Keratinocyte (primary cell): Measurements from ENCODE around the gene CNNM3. TPM values are rescaled to one million over a fixed set of nuclear protein-coding genes. Genes with fewer than 3 reads are reported as not detected.

Experiments
- DNase-seq: peaks from one replicate; pipeline ENCODE4 v3.0.0-alpha.2; 2011; ENCODE audit warnings: low read depth, missing footprints, low spot score
- FAIRE-seq: peaks from 2 replicates; lab custom pipeline; 2011; peaks lifted over from hg19 to GRCh38; lab: Jason Lieb, UNC
- H2AFZ ChIP-seq: 2 replicates; pipeline ENCODE4 v1.6.0; 2012; ENCODE audit warnings: low read length, control low read depth, inconsistent platforms; ENCODE audit not compliant: control insufficient read depth
- H3K27ac ChIP-seq: 2 replicates; pipeline ENCODE4 v1.5.1; 2011; ENCODE audit warnings: low read length; ENCODE audit not compliant: control insufficient read depth, insufficient read depth
- H3K27me3 ChIP-seq: 3 replicates; pipeline ENCODE4 v1.6.0; 2011; ENCODE audit warnings: low read length; ENCODE audit not compliant: control insufficient read depth, insufficient read depth; ENCODE audit errors: extremely low read depth
- H3K36me3 ChIP-seq, 2 experiments: 2 replicates in 1 of 2; 3 replicates in 1 of 2; pipeline ENCODE4 v1.5.1; 2011; ENCODE audit warnings: low read length in 2 of 2, mild to moderate bottlenecking in 1 of 2; ENCODE audit not compliant: control insufficient read depth in 2 of 2, insufficient read depth in 2 of 2; ENCODE audit errors: extremely low read depth in 1 of 2
- H3K4me1 ChIP-seq: 3 replicates; pipeline ENCODE4 v1.5.1; 2011; ENCODE audit warnings: low read length; ENCODE audit not compliant: control insufficient read depth, insufficient read depth; ENCODE audit errors: extremely low read depth
- H3K4me2 ChIP-seq: 3 replicates; pipeline ENCODE4 v1.6.0; 2011; ENCODE audit warnings: low read depth, low read length; ENCODE audit not compliant: control insufficient read depth, insufficient read depth; ENCODE audit errors: extremely low read depth
- H3K4me3 ChIP-seq, 3 experiments: fragments of 200-600 bp in 1 of 3; sonication (generic) in 1 of 3; 2 replicates in 2 of 3; 3 replicates in 1 of 3; pipeline ENCODE4 v1.5.1; 2011 to 2016; ENCODE audit warnings: low read length in 3 of 3, mild to moderate bottlenecking in 3 of 3, control low read depth in 2 of 3, inconsistent platforms in 1 of 3, low read depth in 1 of 3, mixed read lengths in 1 of 3, mixed run types in 1 of 3, moderate library complexity in 1 of 3; ENCODE audit not compliant: control insufficient read depth in 2 of 3, insufficient read depth in 2 of 3; ENCODE audit errors: extremely low read depth in 1 of 3
- H3K79me2 ChIP-seq: 2 replicates; pipeline ENCODE4 v1.6.0; 2012; ENCODE audit warnings: low read length; ENCODE audit not compliant: control insufficient read depth, insufficient read depth
- H3K9ac ChIP-seq: 3 replicates; pipeline ENCODE4 v1.6.0; 2011; ENCODE audit warnings: low read length; ENCODE audit not compliant: control insufficient read depth, insufficient read depth; ENCODE audit errors: extremely low read depth
- H3K9me1 ChIP-seq: 3 replicates; pipeline ENCODE4 v1.6.0; 2011; ENCODE audit warnings: low read length; ENCODE audit not compliant: control insufficient read depth, insufficient read depth; ENCODE audit errors: extremely low read depth
- H3K9me3 ChIP-seq: 2 replicates; pipeline ENCODE4 v1.5.1; 2012; ENCODE audit warnings: low read depth, low read length; ENCODE audit not compliant: control insufficient read depth
- H4K20me1 ChIP-seq: 3 replicates; pipeline ENCODE4 v1.6.0; 2011; ENCODE audit warnings: low read length; ENCODE audit not compliant: control insufficient read depth, insufficient read depth; ENCODE audit errors: extremely low read depth
- CTCF ChIP-seq, 3 experiments: IDR thresholded peaks in 1 of 3; conservative IDR thresholded peaks in 1 of 3; optimal IDR thresholded peaks in 1 of 3; 2 replicates in 2 of 3; 3 replicates in 1 of 3; pipeline versions ENCODE3 to v1.5.1; 2011; ENCODE audit warnings: low read length in 3 of 3, mild to moderate bottlenecking in 3 of 3, moderate library complexity in 2 of 3, control low read depth in 1 of 3, inconsistent platforms in 1 of 3; ENCODE audit not compliant: insufficient read depth in 2 of 3; ENCODE audit errors: extremely low read depth in 1 of 3
- EZH2 ChIP-seq: IDR thresholded peaks from one replicate; pipeline ENCODE4 v1.6.1; 2012; ENCODE audit warnings: inconsistent platforms, mild to moderate bottlenecking, low read length, moderate library complexity
- dilution Hi-C: fragments of 300-500 bp; cut with MboI; formaldehyde crosslinking; loops from one replicate; pipeline ENCODE4 v1.7.0; 2020; ENCODE audit warnings: low sequenced_read_pairs; ENCODE audit not compliant: extremely low pct_ligation_motif_present
- polyA plus RNA-seq, 5 experiments: library from polyadenylated mRNA; depleted of rRNA in 3 of 5; stranded (reverse) in 3 of 5; stranded (forward) in 1 of 5; unstranded in 1 of 5; fragments of >200 nt; gene quantifications; 1 replicate in 1 of 5; 2 replicates in 3 of 5; 3 replicates in 1 of 5; pipeline versions ENCODE4 v1.2.1 to v1.2.3, GENCODE V29; 2011 to 2012; ENCODE audit warnings: missing spikeins in 2 of 5, low read depth in 1 of 5, low replicate concordance in 1 of 5

CNNM3 gene
- polyA plus RNA-seq, 1 donor (not counting 4 experiments of a cell fraction or from before 2014, with no cell fraction given) = 2.3 TPM

- Histone ChIP-seq H3K79me2 (no peaks in the 10 kb centered on the region), H3K36me3 (peaks cover 0 to 3% of the 10 kb centered on the region in 2 experiments), H3K9me1 (no peaks in the 10 kb centered on the region), H2AFZ (no peak overlapping the region), H3K4me3 (no peak overlapping the region), H3K9me3 (no peaks in the 10 kb centered on the region), H4K20me1 (no peaks in the 10 kb centered on the region), H3K4me1 (no peaks in the 10 kb centered on the region), H3K9ac (no peak overlapping the region), H3K4me2 (no peak overlapping the region), H3K27ac (no peak overlapping the region), H3K27me3 (no peaks in the 10 kb centered on the region)
- dilution Hi-C loops = no loop called here
- no peak for DNase-seq
- FAIRE-seq = no peak
- TF ChIP-seq CTCF (optimal IDR thresholded peaks at IDR 0.05 in 1 of 3, IDR thresholded peaks at IDR 0.05 in 1 of 3, conservative IDR thresholded peaks at IDR 0.05 in 1 of 3; ENCODE audit: extremely low read depth in 1 of 3, insufficient read depth in 2 of 3, low read length in 3 of 3) = no peak
- no peak for TF ChIP-seq EZH2
Observed at GRCh38 chr2:96801786-96802595, 14.1 kb upstream of the CNNM3 start.

- H3K9me3 ChIP-seq = no peaks in the 10 kb centered on the region
- dilution Hi-C loops = no loop called here
- FAIRE-seq = no peak
- H3K36me3 ChIP-seq = peaks cover 0 to 3% of the 10 kb centered on the region in 2 experiments
- no peak overlapping the region for H3K4me2 ChIP-seq
- H2AFZ ChIP-seq = no peak overlapping the region
- no peaks in the 10 kb centered on the region for H4K20me1 ChIP-seq
- no peak overlapping the region for H3K4me3 ChIP-seq
- no peak overlapping the region for H3K9ac ChIP-seq
- no peaks in the 10 kb centered on the region for H3K27me3 ChIP-seq
- no peak overlapping the region for H3K27ac ChIP-seq
- H3K4me1 ChIP-seq = no peaks in the 10 kb centered on the region
- TF ChIP-seq CTCF (optimal IDR thresholded peaks at IDR 0.05 in 1 of 3, IDR thresholded peaks at IDR 0.05 in 1 of 3, conservative IDR thresholded peaks at IDR 0.05 in 1 of 3; ENCODE audit: extremely low read depth in 1 of 3, insufficient read depth in 2 of 3, low read length in 3 of 3) (no peak), EZH2 (no peak)
- no peaks in the 10 kb centered on the region for H3K79me2 ChIP-seq
- no peak for DNase-seq
- H3K9me1 ChIP-seq = no peaks in the 10 kb centered on the region
Observed at GRCh38 chr2:96802721-96803120, 13.3 kb upstream of the CNNM3 start.
